Nephron progenitor cell (in vitro differentiated cells): ENCODE data around the gene SH3YL1.

Source experiments
- DNase-seq: peaks from one replicate; pipeline ENCODE4 v3.0.0; 2021
- H3K27ac Mint-ChIP-seq: 2 replicates; pipeline ENCODE4 v1.8.0; 2021; ENCODE audit warnings: mild to moderate bottlenecking, moderate library complexity, mixed read lengths
- H3K27me3 Mint-ChIP-seq: 2 replicates; pipeline ENCODE4 v1.8.0; 2021; ENCODE audit warnings: mild to moderate bottlenecking, low read depth, mixed read lengths; ENCODE audit not compliant: poor library complexity
- H3K36me3 Mint-ChIP-seq: 2 replicates; pipeline ENCODE4 v1.8.0; 2021; ENCODE audit warnings: low read depth, mixed read lengths
- H3K4me1 Mint-ChIP-seq: 2 replicates; pipeline ENCODE4 v1.8.0; 2021; ENCODE audit warnings: mixed read lengths
- H3K4me3 Mint-ChIP-seq: 2 replicates; pipeline ENCODE4 v1.8.0; 2021; ENCODE audit warnings: mild to moderate bottlenecking, moderate library complexity, mixed read lengths
- H3K9me3 Mint-ChIP-seq: 2 replicates; pipeline ENCODE4 v1.8.0; 2021; ENCODE audit warnings: mild to moderate bottlenecking, moderate library complexity, mixed read lengths
- CTCF ChIP-seq: fragments of 200-600 bp; sonication (generic); IDR thresholded peaks from 2 replicates; pipeline ENCODE4 v1.5.0; 2021; ENCODE audit warnings: antibody characterized with exemption

Gene SH3YL1

GRCh38 chr2:187825-188224 lies 76.0 kb downstream of the SH3YL1 start:
- H3K9me3 Mint-ChIP-seq, result peaks cover 81% of the 10 kb centered on the region
- no peaks in the 10 kb centered on the region for H3K36me3 Mint-ChIP-seq
- H3K4me1 Mint-ChIP-seq, result no peaks in the 10 kb centered on the region
- no peak for DNase-seq
- H3K4me3 Mint-ChIP-seq, result no peak overlapping the region
- H3K27me3 Mint-ChIP-seq, result no peaks in the 10 kb centered on the region
- no peak overlapping the region for H3K27ac Mint-ChIP-seq
- TF ChIP-seq CTCF, result no peak

- no peak overlapping the region for H3K27ac Mint-ChIP-seq
- peaks cover 79% of the 10 kb centered on the region for H3K9me3 Mint-ChIP-seq
- H3K4me3 Mint-ChIP-seq, result no peak overlapping the region
- no peaks in the 10 kb centered on the region for H3K4me1 Mint-ChIP-seq
- no peak for TF ChIP-seq CTCF
- H3K36me3 Mint-ChIP-seq, result no peaks in the 10 kb centered on the region
- no peaks in the 10 kb centered on the region for H3K27me3 Mint-ChIP-seq
- no peak for DNase-seq
These were observed 78.6 kb downstream of the SH3YL1 start for GRCh38 chr2:185221-185620.

GRCh38 chr2:184695-185094 lies 79.1 kb downstream of the SH3YL1 start:
- Mint-ChIP-seq H3K9me3 (peaks cover 77% of the 10 kb centered on the region), H3K36me3 (no peaks in the 10 kb centered on the region), H3K27ac (no peak overlapping the region), H3K4me1 (no peaks in the 10 kb centered on the region), H3K4me3 (no peak overlapping the region), H3K27me3 (no peaks in the 10 kb centered on the region)
- no peak for DNase-seq
- no peak for TF ChIP-seq CTCF

GRCh38 chr2:182509-183122 lies 81.2 kb downstream of the SH3YL1 start:
- no peaks in the 10 kb centered on the region for H3K4me1 Mint-ChIP-seq
- no peak overlapping the region for H3K27ac Mint-ChIP-seq
- no peak for TF ChIP-seq CTCF
- H3K27me3 Mint-ChIP-seq, result peaks cover 2% of the 10 kb centered on the region
- H3K9me3 Mint-ChIP-seq, result peaks cover 69% of the 10 kb centered on the region
- no peak for DNase-seq
- H3K36me3 Mint-ChIP-seq, result no peaks in the 10 kb centered on the region
- no peak overlapping the region for H3K4me3 Mint-ChIP-seq

- Mint-ChIP-seq H3K9me3 (peaks cover 46% of the 10 kb centered on the region), H3K27me3 (peaks cover 2% of the 10 kb centered on the region), H3K36me3 (no peaks in the 10 kb centered on the region), H3K4me3 (no peak overlapping the region), H3K27ac (no peak overlapping the region), H3K4me1 (peaks cover 13% of the 10 kb centered on the region)
- DNase-seq, result no peak
- no peak for TF ChIP-seq CTCF
These were observed 83.5 kb downstream of the SH3YL1 start for GRCh38 chr2:180311-180710.

- Mint-ChIP-seq H3K4me1 (peaks cover 17% of the 10 kb centered on the region), H3K27me3 (peaks cover 2% of the 10 kb centered on the region), H3K27ac (no peak overlapping the region), H3K4me3 (no peak overlapping the region), H3K9me3 (peaks cover 42% of the 10 kb centered on the region), H3K36me3 (no peaks in the 10 kb centered on the region)
- DNase-seq, result no peak
- TF ChIP-seq CTCF, result no peak
These were observed 83.9 kb downstream of the SH3YL1 start for GRCh38 chr2:179886-180285.
